RWPE1 (cell line): ENCODE measurements around the gene C11orf58.

Source experiments
- CTCF ChIA-PET: fragments of 350-600 bp; sonication (Branson Sonifier 250); formaldehyde crosslinking; extraction: SDS; loops from one replicate; lab custom pipeline; 2021; lab: Yijun Ruan, JAX
- POLR2A ChIA-PET: fragments of 400-600 bp; formaldehyde crosslinking; extraction: SDS; loops from one replicate; lab custom pipeline; 2020; ENCODE audit warnings: antibody characterized with exemption; ENCODE audit not compliant: low non-redundant PET; lab: Yijun Ruan, JAX
- DNase-seq: peaks from one replicate; pipeline ENCODE4 v3.0.0; 2012; ENCODE audit warnings: low spot score
- H3K27ac ChIP-seq: fragments of 450-650 bp; 2 replicates; pipeline ENCODE4 v1.5.1; 2017
- CTCF ChIP-seq: fragments of 450-650 bp; conservative IDR thresholded peaks from 2 replicates; pipeline ENCODE4 v1.5.1; 2017; ENCODE audit warnings: low read depth, mild to moderate bottlenecking

C11orf58 gene

DNA sequence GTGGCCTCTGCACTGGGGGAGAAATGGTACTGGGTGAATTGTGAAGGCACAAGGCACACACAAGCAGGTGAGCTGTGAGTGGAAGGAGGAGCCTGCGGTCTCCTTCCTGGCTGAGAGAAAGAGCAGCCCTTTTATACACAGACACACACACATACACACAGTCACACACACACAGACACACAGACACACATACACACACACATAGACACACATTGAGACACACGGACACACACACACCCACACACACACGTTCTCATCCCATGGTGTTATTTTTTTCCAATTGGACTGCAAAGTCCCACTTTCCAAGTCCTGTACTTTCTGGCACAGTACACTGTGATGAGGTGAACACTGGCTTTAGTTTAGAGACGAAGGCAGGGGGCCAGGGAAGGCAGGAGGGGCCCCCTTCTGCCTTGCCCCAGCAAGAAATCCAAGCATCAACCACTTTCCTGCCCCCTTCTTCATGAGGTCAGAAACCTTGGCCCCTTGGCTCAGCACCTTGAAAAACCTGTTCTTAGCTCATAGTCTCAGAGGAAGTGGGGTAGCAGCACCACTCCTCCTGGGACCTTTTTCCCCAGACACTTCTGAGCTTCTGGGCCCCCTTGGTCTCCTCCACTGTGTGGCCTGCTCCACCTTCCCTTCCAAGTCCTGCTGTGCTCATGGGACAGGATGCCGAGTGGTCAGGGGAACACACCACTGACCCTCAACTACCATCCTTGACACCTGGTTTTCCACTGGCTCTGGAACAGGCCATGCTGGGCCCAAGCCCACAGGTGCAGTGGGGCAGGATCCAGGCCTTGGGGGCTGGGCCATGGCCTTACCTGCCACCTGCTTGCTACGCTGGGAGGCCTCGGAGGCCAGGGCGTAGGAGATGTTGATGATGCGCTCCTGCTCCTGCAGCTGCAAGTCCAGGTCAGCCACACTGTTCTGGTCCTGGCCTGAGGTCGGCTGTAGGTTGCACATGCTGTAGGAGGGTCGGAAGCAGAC is 43.8 kb downstream of the C11orf58 start:
- ChIA-PET POLR2A (no interaction called here), CTCF (no interaction called here)
- no peak overlapping the region for H3K27ac ChIP-seq
- peak; percentile 36 for DNase-seq
- no peak for TF ChIP-seq CTCF

- no peak for TF ChIP-seq CTCF
- H3K27ac ChIP-seq: no peak overlapping the region
- ChIA-PET POLR2A (no interaction called here), CTCF (interaction anchor here (0.7 to 1.1 kb wide), 2 partner anchors 13 to 37 kb away, joined by 3 read pairs; no protein-coding TSS in a partner anchor)
- DNase-seq: no peak
Measured at GRCh38 chr11:16783321-16783801, 44.9 kb downstream of the C11orf58 start.

- H3K27ac ChIP-seq: no peak overlapping the region
- CTCF ChIA-PET: interaction anchor here (0.5 to 1.1 kb wide), 4 partner anchors 13 to 307 kb away, joined by 3 read pairs; no protein-coding TSS in a partner anchor
- no peak for DNase-seq
- TF ChIP-seq CTCF: no peak
- POLR2A ChIA-PET: no interaction called here
Measured at GRCh38 chr11:16784097-16784496, 45.6 kb downstream of the C11orf58 start.

DNA sequence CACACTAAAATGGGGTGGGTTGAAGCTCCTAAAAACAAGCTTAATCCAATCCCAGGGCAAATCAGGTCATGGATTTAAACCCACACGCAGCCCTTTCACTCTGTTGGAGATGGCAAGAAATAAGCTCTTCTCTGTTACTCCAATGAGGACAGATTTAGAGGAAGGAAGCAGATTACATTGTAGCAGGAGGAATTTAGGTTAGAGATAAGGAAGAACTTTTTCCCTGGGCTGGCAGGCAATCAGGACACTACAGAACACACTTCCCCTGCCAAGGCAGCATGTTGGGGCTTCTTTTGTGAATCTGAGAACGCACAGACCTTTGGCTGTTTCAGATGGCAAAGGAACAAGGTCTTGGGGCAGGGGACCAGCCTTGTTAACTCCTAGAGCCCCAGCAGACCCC is 46.2 kb downstream of the C11orf58 start:
- ChIA-PET POLR2A (no interaction called here), CTCF (interaction anchor here (0.5 to 0.6 kb wide), 3 partner anchors 100 to 307 kb away, joined by 3 read pairs; no protein-coding TSS in a partner anchor)
- H3K27ac ChIP-seq: no peak overlapping the region
- no peak for TF ChIP-seq CTCF
- no peak for DNase-seq

GRCh38 chr11:16785520-16786128 is 47.2 kb downstream of the C11orf58 start:
- peak; percentile 90 for TF ChIP-seq CTCF
- ChIA-PET POLR2A (no interaction called here), CTCF (interaction anchor here (0.6 to 1.1 kb wide), 13 partner anchors 8 to 599 kb away, joined by 3 to 6 read pairs (median 3); no protein-coding TSS in a partner anchor)
- DNase-seq: peak; percentile 84
- H3K27ac ChIP-seq: no peak overlapping the region

DNA sequence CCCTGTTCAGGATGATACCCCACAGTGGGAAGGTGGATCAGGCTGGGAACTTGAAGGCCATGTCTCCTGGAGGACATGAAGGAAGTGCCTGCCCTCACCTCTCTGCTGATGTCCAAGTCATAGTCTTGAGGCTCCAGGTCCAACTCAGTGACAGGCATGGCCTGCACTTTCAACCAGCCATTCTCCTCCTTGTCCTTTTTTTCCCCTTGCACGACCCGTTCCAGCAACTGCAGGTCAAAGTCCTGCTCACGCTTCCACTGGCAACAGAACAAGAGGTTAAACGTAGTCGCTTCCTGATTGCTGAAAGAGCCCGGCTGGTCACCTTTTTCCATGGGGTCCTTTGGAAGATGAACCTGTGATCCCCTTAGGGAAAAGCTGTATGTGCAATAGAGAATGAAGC is 47.7 kb downstream of the C11orf58 start:
- no peak for TF ChIP-seq CTCF
- H3K27ac ChIP-seq: no peak overlapping the region
- DNase-seq: no peak
- POLR2A ChIA-PET: no interaction called here
- CTCF ChIA-PET: interaction anchor here (0.6 to 1.1 kb wide), 12 partner anchors 9 to 553 kb away, joined by 3 to 6 read pairs (median 3); no protein-coding TSS in a partner anchor
